Measurements from ENCODE around the gene HDAC4.

DNA sequence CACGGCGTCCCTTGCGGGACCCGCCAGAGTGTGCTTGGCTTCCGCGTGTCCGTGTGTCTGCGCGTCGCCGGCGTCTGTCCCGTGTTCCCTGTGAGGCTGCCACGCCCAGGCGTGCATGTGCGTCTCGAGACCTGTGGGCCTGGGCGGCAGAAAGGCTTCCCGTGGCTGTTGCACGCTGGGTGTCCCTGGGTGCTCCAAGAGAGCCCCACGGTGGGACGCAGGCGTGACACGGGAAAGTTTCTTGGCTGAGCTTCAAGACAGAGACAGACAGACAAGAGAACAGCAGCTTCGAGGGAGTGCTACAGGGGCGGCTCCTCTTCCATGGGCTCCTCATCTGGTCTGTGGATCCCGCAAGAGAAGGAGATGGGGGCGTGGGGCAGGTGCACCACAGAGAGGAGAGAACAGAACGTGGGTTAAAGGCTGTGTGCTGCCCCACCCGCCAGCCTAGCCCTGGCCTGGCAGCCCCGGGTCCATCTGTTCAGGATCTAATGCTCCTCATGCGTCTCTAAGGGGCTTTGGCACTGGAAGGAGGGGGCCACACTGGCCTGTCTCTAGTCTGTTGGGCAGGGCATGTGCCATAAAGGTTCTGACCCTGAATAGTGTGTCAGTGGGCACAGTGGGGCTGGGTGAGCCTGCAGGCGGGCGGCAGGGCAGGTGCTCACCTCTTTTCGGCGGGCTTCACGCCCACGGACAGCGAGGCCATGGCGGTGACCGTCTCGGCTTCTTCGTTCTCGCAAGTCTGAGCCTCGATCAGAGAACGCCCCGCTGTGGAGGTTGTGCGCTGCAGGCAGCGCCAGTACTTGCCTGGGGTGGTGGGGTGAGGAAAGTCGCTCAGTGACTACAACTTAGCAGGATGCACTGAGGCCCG, 347.8 kb downstream of the HDAC4 start:
- no peak for TF ChIP-seq BHLHE40 (IDR thresholded peaks at IDR 0.05; ENCODE audit: borderline replicate concordance)
- TF ChIP-seq L3MBTL2 (conservative IDR thresholded peaks at IDR 0.05), result no peak
- no peak for TF ChIP-seq ARNT (IDR thresholded peaks at IDR 0.05)
- TF ChIP-seq LEF1 (IDR thresholded peaks at IDR 0.05; ENCODE audit: borderline replicate concordance), result no peak
- TF ChIP-seq SP1 (IDR thresholded peaks at IDR 0.05), result no peak
- TF ChIP-seq CTBP1 (IDR thresholded peaks at IDR 0.05; ENCODE audit: borderline replicate concordance), result no peak
- TF ChIP-seq SUZ12 (IDR thresholded peaks at IDR 0.05), result no peak
- TF ChIP-seq, protein P1, sequence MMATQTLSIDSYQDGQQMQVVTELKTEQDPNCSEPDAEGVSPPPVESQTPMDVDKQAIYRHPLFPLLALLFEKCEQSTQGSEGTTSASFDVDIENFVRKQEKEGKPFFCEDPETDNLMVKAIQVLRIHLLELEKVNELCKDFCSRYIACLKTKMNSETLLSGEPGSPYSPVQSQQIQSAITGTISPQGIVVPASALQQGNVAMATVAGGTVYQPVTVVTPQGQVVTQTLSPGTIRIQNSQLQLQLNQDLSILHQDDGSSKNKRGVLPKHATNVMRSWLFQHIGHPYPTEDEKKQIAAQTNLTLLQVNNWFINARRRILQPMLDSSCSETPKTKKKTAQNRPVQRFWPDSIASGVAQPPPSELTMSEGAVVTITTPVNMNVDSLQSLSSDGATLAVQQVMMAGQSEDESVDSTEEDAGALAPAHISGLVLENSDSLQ (IDR thresholded peaks at IDR 0.05), result no peak
- no peak for TF ChIP-seq NFRKB (IDR thresholded peaks at IDR 0.05)
- TF ChIP-seq FOXA1 (IDR thresholded peaks at IDR 0.05), result no peak
- no peak for TF ChIP-seq FOXK2 (IDR thresholded peaks at IDR 0.05)
- TF ChIP-seq FOXM1 (IDR thresholded peaks at IDR 0.05; ENCODE audit: borderline replicate concordance), result no peak

All from HEK293T (cell line).